GM03348 (cell line): Measurements from ENCODE around the gene SH3GL1.

Experiments used
- DNase-seq: peaks from one replicate; pipeline ENCODE4 v3.0.0; 2012; ENCODE audit warnings: low spot score

Gene SH3GL1

GRCh38 chr19:4375164-4376027, 25.0 kb downstream of the SH3GL1 start:
- DNase-seq = peak; percentile 76

GRCh38 chr19:4374498-4375163, 25.7 kb downstream of the SH3GL1 start:
- DNase-seq = peak; percentile 93

- DNase-seq = peak; percentile 52
Measured at GRCh38 chr19:4373601-4374497, 26.5 kb downstream of the SH3GL1 start.

- DNase-seq = no peak
Measured at GRCh38 chr19:4373013-4373367, 27.4 kb downstream of the SH3GL1 start.

GRCh38 chr19:4372165-4373012, 28.0 kb downstream of the SH3GL1 start:
- no peak for DNase-seq

- no peak for DNase-seq
Measured at GRCh38 chr19:4371247-4372164, 28.8 kb downstream of the SH3GL1 start.

- DNase-seq = no peak
Measured at GRCh38 chr19:4370418-4371041, 29.8 kb downstream of the SH3GL1 start.

- DNase-seq = no peak
Measured at GRCh38 chr19:4369888-4370260, 30.5 kb downstream of the SH3GL1 start.

- DNase-seq = no peak
Measured at GRCh38 chr19:4369109-4369887, 31.0 kb downstream of the SH3GL1 start.

- no peak for DNase-seq
Measured at GRCh38 chr19:4368128-4368820, 32.1 kb downstream of the SH3GL1 start.

- DNase-seq = no peak
Measured at GRCh38 chr19:4367781-4368127, 32.6 kb downstream of the SH3GL1 start.

- DNase-seq = no peak
Measured at GRCh38 chr19:4367336-4367723, 33.0 kb downstream of the SH3GL1 start.

- DNase-seq = no peak
Measured at GRCh38 chr19:4366666-4367335, 33.5 kb downstream of the SH3GL1 start.

GRCh38 chr19:4365791-4366665, 34.3 kb downstream of the SH3GL1 start:
- DNase-seq = no peak

- no peak for DNase-seq
Measured at GRCh38 chr19:4365341-4365740, 35.0 kb downstream of the SH3GL1 start.

GRCh38 chr19:4363571-4364304, 36.6 kb downstream of the SH3GL1 start:
- no peak for DNase-seq
